Measurements from ENCODE around the gene PTGES.
A peak's percentile ranks its signal among the peaks of the same experiment; 100 is the strongest.

Gene PTGES

DNA sequence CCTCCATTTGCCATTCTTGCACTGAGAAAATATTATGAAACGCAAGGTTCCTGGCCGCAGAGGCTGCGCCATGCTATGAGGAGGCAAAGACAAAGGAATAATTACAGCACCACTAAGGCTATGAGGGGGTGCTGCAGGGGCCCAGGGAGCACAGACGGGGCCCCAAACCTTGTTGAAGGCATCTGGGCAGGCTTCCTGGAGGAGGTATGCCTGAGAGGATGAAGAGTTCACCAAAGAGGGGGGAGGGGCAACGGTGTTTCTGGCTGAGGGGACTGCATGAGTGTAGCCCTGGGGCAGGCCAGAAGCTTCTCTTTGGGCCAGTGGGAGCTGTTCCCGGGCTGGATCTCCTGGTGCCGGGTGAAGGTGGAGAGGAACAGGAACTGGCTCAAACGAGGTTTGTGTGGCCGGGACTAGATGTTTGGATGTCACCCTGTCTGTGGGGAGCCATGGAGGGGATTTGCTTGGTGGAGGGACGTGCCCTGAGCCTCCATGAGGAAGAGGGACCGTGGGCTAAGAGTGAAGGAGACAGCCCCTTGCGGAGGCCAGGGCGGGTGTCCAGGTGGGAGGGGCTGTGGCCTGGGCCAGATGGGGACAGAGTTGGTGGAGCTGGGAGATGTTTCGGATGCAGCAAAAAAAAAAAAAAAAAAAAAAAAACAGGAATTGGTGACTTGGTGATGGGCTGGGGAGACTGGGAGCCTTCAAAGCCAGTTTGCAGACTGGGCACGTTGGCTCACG lies 28.2 kb downstream of the PTGES start:
- no peak for DNase-seq (ENCODE audit: low read depth)
- TF ChIP-seq, protein P1, sequence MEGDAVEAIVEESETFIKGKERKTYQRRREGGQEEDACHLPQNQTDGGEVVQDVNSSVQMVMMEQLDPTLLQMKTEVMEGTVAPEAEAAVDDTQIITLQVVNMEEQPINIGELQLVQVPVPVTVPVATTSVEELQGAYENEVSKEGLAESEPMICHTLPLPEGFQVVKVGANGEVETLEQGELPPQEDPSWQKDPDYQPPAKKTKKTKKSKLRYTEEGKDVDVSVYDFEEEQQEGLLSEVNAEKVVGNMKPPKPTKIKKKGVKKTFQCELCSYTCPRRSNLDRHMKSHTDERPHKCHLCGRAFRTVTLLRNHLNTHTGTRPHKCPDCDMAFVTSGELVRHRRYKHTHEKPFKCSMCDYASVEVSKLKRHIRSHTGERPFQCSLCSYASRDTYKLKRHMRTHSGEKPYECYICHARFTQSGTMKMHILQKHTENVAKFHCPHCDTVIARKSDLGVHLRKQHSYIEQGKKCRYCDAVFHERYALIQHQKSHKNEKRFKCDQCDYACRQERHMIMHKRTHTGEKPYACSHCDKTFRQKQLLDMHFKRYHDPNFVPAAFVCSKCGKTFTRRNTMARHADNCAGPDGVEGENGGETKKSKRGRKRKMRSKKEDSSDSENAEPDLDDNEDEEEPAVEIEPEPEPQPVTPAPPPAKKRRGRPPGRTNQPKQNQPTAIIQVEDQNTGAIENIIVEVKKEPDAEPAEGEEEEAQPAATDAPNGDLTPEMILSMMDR (conservative IDR thresholded peaks at IDR 0.05; ENCODE audit: low read depth, low read length): no peak
- no peak overlapping the region for H3K4me3 ChIP-seq (ENCODE audit: low read depth, low read length)

DNA sequence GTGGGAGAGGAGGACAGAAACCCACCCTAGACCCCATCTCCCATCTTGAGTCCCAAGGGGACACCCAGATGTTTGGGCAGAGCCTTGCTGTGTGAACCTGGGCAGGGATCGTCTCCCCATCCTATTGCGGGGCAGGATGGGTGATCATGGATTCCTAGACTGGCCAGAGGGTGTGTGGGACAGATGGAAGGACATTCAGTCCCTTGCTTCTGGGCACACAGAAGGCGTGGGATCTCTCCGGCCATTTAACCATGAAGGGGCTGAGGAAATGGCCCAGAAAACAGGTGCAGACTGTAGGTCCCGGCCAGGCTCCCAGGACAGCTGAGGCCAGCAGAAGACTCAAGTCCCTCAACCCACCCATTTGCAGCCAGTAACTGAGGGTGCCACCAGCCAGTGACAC lies 29.9 kb downstream of the PTGES start:
- TF ChIP-seq, protein P1 (conservative IDR thresholded peaks at IDR 0.05; ENCODE audit: low read depth, low read length): no peak
- DNase-seq (ENCODE audit: low read depth): no peak
- H3K4me3 ChIP-seq (ENCODE audit: low read depth, low read length): no peak overlapping the region

DNA sequence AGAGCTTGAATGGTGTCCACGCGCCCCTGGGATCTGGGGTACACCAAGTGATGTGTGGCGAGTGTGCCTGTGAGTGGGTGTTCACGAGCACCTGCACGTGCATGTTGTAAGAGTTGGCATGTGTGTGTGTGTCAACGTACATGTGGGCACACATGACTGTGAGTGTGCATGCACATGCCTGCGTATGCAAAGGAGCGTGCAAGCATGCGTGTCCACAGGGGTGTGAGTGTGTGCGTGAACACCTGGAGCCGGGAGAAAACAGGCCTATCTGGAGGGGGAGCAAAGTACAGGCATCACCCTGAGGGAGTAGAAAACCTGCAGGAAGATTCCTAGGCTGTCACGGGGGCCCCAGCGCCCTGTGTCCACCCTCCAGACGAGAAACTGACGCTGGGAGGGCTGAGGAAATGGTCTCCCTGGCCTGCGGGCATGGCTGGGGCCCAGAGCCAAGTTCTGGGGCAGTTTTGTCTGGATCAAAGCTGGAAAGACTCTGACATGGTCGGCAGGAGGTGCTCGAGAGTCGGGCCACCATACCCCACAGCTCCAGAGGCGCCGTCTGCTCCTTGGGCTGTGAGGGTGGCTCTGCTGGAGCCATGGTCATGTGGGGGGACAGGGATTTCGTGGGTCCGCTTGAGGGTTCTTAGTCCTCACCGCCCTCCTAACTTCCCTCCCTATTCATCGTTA lies 31.8 kb downstream of the PTGES start:
- DNase-seq (ENCODE audit: low read depth): no peak
- TF ChIP-seq, protein P1 (conservative IDR thresholded peaks at IDR 0.05; ENCODE audit: low read depth, low read length): no peak
- H3K4me3 ChIP-seq (ENCODE audit: low read depth, low read length): no peak overlapping the region

DNA sequence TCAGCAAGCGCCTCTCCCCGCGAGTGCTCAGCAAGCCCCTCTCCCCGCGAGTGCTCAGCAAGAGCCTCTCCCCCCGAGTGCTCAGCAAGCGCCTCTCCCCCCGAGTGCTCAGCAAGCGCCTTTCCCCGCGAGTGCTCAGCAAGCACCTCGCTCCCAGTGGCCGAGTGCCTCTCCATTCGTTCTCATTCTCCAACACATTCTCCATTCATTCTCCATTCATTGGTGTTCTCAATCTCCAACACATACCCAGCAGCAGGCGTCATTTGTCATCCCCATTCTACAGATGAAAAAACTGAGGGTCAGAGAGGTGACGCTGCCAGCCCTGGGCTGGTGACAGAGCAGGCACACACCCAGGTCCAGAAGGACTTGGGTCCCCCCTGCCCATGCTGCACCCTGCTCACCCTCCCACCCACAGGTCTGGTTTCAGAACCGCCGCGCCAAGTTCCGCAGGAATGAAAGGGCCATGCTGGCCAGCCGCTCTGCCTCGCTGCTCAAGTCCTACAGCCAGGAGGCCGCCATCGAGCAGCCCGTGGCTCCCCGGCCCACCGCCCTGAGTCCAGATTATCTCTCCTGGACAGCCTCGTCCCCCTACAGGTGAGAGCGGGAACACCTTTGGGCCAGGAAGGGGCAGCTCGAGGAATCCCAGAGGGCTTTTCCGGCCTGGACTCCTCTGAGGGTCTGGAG lies 32.5 kb downstream of the PTGES start:
- DNase-seq (ENCODE audit: low read depth): no peak
- TF ChIP-seq, protein P1 (conservative IDR thresholded peaks at IDR 0.05; ENCODE audit: low read depth, low read length): peak; percentile 48
- H3K4me3 ChIP-seq (ENCODE audit: low read depth, low read length): no peak overlapping the region

DNA sequence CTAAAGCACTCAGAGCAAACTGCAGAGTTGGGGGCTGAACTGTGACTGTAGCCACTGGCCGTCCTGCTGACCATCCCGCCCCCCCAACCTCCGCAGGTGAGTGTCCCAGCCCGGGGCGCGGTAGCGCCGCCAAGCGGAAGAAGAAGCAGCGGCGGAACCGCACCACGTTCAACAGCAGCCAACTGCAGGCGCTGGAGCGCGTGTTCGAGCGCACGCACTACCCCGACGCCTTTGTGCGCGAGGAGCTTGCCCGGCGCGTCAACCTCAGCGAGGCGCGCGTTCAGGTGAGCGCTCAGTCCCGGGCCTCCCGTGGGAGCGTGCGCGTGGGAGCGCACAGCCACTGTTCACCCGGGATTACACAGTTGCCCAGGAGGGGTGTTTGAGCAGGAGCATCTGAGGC lies 33.7 kb downstream of the PTGES start:
- H3K4me3 ChIP-seq (ENCODE audit: low read depth, low read length): no peak overlapping the region

DNA sequence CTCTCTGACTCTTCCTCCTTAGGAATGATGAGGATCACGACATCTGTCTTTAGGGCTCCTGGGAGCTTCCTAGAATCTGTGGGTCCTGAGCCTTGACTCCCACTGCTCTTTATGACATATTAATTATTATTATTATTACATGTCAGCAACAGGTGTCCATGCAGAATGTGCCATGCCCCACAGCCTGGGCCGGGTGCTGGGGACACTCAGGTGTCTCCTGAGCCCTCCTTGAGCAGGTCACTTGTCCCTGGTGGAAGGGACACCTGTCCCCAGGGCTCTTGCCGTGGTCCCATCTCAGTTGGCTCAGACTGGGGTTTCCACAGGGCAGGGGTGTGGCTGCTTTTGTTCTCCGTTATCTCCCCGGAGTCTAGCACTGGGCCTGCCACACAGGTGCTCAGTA lies 34.2 kb downstream of the PTGES start:
- H3K4me3 ChIP-seq (ENCODE audit: low read depth, low read length): no peak overlapping the region
- no peak for DNase-seq (ENCODE audit: low read depth)
- TF ChIP-seq, protein P1 (conservative IDR thresholded peaks at IDR 0.05; ENCODE audit: low read depth, low read length): no peak

More for the DNA sequence above, 33.7 kb downstream of the PTGES start:
- DNase-seq (ENCODE audit: low read depth): no peak
- TF ChIP-seq, protein P1 (conservative IDR thresholded peaks at IDR 0.05; ENCODE audit: low read depth, low read length): peak; percentile 4

Measured in choroid plexus epithelial cell (primary cell).